ENCODE measurements around the gene VWCE.
"Not testable (repeated sequence)": the region's sequence is repeated elsewhere in the genome, so short reads cannot be mapped to it uniquely, and the experiment has no call there.

The VWCE gene

DNA sequence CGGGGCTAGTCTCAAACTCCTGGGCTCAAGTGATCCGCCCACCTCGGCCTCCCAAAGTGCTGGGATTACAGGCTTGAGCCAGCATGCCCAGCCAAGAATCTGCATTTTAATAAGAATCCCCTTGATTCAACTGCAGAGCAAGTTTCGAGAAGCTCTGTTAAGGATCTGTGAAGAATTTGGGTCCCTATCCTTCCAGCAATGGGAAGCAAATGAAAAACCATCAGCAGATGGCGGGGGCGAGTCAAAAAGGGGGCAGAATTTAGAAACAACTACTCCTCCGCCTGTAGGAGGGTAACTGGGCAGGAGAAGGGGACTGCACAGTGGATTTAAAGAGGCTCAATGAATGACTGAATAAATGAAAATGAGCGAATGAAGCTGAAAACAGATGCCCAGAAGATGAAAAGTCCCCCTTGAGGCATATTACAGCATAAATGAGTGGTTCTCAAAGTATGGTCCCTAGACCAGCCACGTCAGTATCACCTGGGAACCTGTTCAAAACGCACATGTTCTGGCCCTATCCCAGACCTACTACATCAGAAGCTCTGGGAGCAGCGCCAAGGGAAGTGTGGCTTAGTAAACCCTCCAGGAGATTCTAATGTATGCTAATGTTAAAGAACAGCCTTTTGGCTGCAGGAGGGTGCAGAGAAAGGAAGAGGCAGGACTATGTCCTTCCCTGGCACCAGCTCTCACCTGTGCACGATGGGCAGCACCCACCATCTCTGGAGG, 15.0 kb downstream of the VWCE start:
- DNase-seq: no peak

DNA sequence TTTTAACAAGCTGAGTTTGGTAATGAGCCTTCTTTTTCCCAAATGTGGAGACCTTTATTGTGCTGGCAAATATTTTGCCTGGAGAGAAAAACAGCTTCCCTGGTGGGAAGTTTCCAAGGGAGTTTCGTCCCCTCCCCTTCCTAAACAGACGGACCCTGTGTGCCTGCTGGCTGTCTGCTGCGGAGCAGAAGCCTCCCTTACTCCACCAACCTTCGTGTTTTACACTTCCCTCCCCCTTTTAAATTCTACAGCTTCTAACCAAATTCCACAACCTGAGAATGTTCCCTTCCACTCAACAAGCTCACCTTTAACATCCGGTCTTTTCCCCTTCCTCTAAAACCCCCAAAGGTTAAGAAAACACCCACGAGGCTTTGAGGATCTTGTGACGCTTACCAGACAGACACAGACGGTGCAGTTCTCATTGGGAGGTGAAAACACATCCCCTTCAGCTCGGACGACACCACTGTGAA, 17.1 kb downstream of the VWCE start:
- DNase-seq: no peak

DNA sequence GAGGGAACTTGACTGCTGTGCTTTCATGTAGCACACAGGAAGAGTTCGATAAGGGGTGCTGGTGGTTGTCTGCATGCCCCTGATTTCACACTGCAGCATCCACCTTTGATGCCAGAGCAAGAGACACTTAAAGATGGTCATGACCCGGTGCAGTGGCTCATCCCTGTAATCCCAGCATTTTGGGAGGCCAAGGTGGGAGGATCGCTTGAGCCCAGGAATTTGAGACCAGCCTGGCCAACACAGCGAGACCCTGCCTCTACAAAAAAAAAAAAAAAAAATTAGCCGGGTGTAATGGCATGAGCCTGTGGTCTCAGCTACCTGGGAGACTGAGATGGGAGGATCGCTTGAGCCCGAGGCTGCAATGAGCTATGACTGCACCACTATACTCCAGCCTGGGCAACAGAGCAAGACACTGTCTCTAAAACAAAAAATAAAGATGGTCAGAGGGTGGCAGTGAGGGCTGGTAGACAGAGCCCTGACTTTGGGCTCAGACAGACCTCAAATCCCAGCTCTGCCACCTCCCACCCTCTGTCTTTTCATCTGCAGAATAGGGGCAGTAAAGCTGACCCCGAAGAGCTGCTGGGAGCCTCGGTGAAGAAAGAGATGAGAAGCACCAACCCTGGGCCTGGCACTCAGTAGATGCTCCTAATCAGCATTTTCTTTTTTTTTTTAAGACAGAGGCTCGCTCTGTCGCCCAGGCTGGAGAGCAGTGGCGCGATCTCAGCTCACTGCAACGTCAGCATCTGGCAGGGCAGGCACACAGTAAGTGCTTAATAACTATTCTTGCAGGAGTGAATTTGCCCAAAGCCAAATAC, 17.7 kb downstream of the VWCE start:
- DNase-seq: no peak

DNA sequence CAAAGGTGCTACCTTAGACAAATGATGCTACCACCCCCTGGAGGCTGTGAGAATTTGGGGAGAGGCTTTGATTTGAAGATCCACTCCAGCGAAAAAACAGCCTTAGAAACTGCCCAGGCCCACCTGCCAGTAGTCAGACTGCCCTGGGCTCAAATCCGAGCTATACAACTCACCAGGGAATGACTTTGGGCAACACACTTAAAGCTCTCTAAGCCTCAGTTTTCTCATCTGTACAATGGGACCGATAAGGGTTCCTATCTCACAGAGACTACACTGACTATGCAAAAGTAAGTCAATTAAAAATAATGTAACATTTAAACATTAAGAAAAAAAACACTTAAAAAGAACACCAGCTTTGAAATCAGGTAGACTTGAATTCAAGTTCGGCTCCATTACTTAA, 19.9 kb downstream of the VWCE start:
- no peak for DNase-seq

DNA sequence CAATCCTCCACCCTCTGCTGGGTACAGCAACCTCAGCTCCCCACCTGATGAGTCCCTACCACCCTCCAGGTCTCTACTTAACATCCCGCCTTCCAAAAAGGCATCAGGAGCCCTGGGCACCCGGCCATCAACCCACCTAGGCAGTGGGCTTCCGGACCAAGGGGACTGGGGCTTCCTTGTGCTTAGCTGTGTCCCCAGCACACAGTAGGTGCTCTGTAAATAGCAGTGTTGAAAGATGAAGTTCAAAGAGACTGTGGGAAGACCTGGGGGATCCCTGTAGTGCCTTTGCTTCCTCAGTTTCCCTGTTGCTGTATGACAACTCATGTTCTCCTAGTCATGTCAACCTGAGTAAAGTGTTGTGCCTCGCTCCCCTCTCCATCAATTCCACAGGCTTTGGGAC, 21.0 kb downstream of the VWCE start:
- no peak for DNase-seq

DNA sequence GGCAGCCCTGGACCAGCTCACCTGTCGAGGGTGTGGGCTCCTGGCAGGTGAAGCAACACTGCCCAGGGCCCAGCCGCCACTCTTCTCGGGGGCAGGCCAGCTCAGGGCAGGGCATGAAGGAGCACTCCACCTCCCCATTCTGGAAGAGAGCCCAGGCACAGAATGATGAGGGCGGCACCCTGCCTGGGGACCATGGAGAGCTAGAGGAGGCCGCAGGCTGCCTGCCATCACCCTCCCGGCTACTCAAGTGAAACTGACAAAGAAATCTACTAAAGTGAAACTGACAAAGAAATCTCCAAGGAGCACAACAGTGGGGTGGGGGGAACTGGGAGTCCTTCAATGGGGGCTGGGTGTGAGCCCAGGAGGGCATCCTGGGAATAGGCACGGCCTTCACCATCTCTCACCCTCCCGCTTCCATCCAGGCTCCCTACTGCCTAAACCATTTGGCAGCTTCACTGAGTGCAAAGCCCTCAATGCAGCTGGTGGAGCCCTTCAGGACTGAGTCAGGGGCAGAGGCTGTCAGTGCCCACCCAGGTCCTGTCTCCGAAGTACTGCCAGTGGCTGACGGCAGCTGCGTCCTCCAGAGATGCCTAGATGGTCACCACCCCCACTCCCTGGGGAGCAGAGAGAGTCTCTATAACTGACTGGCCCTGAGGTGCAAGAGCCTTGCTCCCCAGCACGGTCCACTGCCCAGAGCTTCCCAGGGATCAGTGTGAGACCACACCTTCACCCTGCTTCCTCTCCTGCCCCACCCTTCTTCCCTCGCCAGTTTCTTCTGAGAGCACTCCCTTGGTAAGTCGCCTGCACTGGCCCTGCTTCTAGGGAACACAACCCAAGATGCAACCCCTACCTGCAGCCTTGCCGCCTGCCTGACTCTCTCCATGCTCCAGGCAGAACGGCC, 21.7 kb downstream of the VWCE start:
- no peak for DNase-seq

DNA sequence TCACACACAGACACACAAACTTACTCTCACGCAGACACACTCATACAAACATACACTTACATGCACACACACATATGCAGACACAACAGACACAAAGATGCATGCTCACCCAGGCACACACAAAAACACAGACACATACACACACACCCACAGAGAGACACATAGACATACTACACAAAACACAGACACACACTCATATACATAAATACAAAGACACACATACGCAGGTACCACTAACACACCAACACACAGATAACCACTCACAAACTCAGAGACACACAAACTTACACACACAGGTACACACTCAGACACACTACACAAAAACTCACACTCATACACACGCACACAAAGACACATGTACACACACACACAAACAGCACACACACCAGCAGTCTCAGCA, 22.4 kb downstream of the VWCE start:
- no peak for DNase-seq

DNA sequence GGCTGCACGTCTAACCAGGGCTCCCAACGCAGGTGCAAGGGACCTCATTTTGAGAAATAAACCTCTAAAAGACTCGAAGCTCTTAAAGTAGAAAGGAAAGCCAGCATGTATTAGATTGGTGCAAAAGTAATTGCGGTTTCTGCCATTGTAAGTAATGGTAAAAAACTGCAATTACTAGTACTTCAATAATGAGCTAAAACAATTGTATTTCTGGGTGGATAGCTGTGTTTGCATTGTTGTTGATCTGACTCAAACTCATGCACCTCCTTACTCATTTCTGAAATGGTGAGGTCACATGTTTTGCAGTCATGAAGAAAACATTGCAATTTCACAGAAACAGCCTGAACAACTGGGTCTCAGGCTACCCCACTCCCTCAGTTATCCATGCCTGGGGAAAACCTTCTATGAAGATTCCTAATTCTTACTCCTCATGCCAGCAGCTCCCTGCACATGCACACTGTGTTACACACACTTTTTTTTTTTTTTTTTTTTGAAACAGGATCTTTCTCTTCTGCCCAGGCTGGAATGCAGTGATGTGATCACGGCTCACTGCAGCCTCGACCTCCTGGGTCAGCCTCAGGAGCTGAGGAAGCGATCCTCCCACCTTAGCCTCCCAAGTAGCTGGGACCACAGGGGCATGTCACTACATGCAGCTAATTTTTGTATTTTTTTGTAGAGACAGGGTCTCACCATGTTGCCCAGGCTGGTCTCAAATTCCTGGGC, 24.6 kb downstream of the VWCE start:
- no peak for DNase-seq

DNA sequence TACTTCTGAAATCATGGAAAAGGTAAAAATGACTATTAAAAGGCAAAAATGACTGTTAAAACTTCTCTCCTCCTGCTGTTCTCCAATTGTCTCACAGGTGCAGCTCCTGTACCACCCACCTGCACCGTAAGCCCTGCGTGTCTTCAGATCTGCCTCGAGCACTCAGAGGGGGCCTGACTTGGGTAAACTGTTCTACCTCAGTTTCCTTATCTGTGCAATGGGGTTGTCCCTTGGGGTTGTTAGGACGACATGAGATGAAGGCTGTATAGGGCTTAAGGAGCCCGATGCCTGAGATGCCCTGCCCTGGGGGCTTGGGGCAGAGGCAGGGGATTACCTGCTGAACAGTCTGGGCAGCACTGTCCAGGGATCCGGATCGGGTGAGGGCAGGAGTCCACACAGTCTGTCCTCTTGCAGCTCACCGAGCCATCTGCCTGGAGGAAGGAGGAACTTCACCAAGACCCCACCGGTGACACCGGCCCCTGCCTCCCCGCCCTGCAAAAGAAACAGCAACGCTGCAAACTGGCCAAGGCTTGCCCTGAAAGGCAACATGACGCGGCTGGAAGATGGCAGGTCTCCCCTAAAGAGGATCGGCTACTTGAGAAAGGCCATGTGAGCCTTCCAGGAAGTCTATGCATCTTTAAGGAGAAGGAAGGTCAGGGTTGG, 26.4 kb downstream of the VWCE start:
- no peak for DNase-seq

DNA sequence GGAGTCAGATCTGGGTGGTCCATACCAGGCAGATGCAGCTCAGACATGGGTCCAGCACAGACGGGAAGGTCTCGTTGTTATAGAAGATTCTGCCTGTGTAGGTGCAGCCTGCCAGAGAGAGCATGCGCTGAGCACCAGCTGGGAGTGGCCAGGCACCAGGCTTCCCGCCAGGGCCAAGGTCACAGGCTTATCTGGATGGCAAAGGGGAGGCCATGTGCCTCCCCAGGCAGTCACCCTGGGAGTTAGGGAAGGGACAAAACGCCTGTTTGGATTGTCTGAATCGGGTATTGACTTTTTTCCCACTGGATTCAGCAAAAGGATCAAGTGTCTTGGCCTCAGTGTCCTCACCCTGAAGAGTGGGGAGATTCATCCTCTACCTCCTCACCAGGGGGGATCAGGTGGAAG, 27.7 kb downstream of the VWCE start:
- DNase-seq: no peak

DNA sequence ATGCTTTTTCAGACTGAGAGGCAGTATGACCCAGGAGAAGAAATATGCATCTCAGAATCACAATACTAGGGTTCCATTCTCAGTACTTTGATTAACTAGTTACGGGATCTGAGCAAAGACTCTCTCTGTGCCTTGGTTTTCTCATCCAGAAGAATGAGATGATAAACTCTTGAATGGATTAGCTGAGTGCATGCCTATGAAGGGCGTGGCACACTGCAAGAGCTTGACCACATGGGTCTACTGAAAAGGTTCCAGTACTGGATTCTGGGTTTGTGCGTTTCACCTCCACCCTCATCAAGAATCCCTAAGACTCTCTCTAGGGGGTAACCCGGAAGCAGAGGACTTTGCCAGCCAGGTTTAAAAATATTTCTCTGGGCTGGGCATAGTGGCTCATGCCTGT, 28.5 kb downstream of the VWCE start:
- DNase-seq: no peak

DNA sequence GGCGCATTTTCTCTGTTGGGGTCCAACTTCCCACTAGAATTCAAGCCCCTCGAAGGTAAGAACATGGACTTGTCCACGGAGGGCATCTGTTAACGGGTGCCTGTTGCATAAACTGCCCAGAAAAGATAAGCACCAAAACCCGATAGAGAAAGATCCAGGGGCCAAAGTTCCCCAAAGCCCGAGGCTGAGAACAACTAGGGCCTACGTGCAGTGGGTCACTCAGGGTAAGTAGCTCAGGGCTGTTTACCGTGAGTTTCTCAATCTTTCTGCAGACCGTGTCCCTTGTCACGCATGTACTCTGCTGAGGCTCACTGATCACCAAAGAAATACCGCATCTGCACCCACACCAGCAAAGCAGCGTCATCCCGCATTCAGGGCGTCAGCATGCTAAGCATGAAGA, 29.8 kb downstream of the VWCE start:
- DNase-seq: no peak

DNA sequence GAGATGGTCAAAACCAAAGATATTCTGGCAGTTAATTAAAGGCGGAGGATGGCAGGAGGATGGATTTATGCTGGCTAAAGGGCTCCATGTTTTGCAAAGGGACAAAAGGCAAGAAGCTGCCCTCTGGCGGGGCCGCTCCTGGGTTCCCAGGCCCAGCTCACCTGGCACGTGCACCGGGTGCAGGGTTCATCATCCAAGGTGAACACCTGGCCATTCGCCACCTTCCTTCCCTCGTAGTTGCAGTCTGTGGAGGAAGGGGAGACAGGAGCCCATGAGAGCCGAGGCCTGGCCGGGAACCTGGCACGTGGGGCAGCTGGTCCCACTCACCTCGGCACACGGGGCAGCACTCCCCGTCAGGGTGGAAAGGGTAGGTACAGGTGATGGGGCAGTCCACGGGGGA, 30.3 kb downstream of the VWCE start:
- DNase-seq: no peak

DNA sequence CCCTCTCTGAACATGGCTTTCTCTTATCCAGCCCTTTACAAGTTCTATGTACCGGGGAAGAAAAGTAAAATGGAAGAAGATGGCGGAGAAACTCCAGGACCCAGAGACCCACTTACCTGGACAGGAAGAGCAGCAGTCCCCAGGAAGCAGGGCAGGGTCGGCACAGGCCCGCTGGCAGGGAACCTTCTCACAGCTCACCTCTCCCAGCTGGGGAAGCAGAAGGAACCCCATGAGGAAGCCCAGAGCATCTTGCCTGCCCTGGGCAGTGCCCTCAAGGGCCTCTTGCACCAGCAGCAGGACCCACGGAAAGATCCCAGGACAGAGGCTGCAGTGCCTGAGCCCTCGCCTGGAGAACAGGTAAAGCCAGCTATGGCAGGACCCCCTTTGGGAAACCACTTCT, 30.7 kb downstream of the VWCE start:
- no peak for DNase-seq

DNA sequence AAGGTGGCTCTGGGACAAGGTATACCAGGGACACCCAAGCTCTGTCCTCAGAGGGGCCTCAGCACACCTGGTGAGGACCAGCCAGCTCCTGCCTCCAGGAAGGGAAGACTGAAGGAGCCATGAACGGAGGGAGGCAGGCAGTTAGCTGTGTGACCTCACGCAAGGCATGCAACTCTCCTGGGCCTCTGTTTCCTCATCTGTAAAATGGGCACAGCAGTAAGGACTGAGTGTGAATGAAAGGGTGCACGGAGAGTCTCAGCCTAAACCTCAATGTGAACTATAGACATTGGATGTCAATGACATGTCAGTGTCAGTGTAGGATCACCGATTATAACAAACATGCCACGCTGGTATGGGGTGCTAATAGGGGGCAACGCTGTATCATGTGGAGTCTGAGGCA, 35.8 kb downstream of the VWCE start:
- no peak for DNase-seq

DNA sequence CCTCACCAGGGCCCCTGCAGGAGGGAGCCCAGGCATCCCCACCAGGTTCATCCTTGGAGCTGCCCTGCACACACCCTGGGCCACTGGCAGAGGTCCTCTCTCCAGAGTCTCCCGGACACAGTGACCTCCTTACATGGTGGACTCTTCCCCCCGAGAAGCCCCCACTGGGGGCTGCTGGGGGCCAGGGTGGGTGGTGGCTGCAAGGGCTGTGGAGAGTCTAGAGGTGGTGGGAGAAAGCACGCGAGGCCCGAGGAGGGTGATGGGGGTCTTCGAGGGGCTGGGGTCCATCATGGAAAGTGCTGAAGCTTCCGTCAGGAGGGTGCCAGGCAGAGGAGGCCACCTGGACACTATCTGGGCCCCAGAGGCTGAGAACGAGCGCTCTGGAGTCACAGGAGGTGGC, 36.6 kb downstream of the VWCE start:
- DNase-seq: no peak

DNA sequence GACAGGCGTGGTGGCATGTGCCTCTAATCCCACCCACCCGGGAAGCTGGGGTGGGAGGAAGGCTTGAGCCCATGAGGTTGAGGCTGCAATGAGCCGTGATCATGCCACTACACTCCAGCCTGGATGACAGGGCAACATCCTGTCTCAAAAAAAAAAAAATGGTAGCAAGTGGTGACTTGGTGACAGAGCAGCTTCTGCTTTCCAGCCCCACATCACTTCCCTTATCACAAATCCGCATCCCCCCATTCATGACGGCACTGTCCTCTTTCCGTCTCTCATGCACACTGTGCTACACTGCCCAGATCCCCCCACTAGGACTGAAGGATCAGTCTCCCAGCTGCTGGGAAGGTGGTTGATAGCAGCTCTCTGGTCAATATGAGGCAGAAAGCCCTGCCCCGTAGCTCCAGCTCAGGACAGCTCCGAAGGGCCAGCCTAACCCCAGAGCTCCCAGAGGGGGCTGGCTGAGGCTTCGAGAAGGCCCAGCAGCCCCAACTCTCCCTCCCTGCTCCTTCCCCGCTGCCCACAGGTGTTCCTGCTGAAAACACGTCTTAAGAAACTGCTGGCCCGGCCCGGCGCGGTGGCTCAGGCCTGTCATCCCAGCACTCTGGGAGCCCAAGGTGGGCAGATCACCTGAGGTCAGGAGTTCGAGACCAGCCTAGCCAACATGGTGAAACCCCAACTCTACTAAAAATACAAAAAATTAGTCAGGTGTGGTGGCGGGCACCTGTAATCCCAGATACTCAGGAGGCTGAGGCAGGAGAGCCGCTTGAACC, 38.2 kb downstream of the VWCE start:
- DNase-seq: no peak

DNA sequence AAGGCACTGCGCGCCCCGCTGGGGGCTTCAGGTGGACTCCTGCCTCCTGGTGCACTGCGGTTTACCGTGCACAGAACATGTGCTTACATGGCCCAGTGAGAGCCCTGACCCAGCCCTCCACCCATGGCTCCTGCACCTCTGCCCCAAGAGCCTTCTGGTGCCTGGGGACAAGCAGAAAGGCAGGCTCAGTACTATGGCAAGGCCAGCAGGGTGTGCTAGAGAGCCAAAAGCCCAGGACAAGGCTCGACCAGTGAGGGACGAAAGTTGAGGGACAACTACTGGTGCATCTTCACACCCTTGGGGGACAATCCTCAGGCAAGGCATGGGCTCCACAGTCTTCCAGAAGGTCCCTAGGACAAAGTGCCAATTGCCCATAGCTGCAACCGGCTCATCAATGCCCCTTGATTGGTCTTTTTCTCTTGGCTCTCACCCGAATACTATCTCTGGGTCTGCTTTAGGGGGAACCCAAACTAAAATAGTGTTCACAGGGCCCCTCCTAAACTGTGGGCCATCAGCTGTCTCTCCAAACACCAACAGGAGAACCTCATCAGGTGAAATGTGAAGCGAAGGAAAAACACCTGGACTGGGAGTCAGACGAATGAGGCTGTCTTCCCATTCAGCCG, 40.6 kb downstream of the VWCE start:
- peak; percentile 15 to 50 (median 22) for DNase-seq

DNA sequence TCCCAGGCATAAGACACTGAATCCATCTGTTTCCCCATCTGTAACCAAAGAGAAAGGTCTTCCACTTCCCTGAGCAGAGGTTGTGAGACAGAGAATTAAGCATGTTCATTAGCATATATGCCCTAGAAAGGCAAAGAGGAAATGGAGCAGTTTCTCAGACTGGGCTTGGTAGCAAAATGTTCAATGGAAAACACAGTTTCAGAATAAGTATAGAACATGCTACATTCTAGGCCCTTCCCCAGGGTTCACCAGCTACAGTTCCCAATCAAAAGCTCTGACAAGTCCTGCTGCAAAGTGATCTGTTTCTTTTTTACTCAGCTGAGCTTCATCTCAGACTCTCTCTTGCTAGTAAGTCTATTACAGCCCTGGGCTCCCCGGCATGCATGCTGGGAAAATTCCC, 42.8 kb downstream of the VWCE start:
- not testable (repeated sequence) for DNase-seq
